GM21528 (cell line): ENCODE results near the gene C5orf52.

Source experiments
- ATAC-seq: cut with Tn5 transposase; IDR thresholded peaks from one replicate; pipeline ENCODE4 v1.9.1; 2021; ENCODE audit warnings: mild to moderate bottlenecking, moderate library complexity; ENCODE audit not compliant: unreplicated experiment, low FRiP score

Gene C5orf52

GRCh38 chr5:157670662-157671591 is at the start of gene C5orf52:
Gene C5orf52, plus strand, starts transcription at chr5:157671533. Its CDS starts 82 bp downstream, at chr5:157671615.
- ATAC-seq = peak; percentile 44

GRCh38 chr5:157624144-157624543 is 47.2 kb upstream of the C5orf52 start:
- ATAC-seq = no peak

- ATAC-seq = no peak
These were observed 44.5 kb upstream of the C5orf52 start for GRCh38 chr5:157626831-157627230.

- no peak for ATAC-seq
These were observed 41.0 kb upstream of the C5orf52 start for GRCh38 chr5:157630341-157630740.

DNA sequence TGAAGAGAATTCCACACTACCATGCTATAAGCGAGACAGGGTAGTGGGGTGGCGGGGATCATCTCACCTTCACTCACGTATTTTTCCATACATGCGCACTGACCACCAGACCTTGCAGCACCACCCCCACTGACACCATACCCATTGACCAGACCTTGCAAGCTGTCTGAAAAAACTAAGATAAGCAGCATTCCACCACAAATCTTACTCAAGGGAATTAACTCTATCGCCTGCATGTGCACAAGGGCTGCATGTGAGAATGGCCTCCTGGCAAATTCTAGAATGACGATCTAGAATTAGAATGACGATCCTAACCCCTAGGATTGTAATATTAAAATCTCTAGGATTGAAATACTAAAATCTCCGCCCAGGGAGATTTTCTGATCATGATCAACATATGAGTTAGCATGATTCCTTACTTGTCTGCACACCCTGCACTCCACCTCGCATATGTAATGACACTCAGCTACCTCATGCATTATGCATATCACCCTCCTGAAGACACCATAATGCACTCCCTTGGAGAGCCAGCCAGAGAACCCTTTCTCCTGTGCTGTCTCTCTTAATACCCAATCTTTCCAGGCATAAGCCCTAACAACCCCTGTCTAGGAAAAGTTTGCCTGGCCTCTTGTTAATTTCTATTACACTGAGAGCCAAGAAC is 30.8 kb upstream of the C5orf52 start:
- ATAC-seq = no peak

DNA sequence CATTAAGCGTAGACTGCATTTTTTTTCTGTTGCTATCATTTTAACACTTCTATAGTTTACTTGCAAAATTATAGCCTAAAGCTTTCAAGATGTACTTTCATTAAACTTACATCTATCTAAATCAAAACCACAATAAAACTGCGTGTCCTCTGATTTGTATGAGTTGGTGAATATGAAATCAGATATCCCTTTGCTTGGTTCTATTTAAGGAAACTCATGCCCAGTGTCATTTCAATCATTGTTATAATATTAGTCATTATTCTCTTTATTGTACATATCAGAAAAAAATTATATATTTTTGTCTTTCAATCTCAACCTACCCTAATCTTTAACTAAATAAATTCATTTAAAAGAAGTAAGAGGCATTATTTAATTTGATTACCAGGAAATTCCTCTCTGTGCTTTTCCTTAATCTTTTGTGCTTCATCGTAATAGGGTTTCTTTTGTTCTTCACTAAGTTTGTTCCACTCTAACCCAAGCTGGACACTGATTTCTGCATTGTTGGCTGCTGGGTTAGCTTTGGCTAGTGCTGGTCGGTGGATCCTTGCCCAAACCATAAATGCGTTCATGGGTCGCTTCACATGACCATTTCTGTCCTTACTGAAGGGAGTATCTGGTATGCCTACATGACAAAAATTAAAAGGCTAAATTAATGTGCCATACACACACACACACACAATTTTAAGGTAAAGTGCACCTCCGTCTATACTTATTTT is 22.9 kb upstream of the C5orf52 start:
- ATAC-seq = no peak

- ATAC-seq = no peak
These were observed 22.2 kb upstream of the C5orf52 start for GRCh38 chr5:157649101-157649500.

GRCh38 chr5:157650991-157651611 is 20.2 kb upstream of the C5orf52 start:
- ATAC-seq = no peak

DNA sequence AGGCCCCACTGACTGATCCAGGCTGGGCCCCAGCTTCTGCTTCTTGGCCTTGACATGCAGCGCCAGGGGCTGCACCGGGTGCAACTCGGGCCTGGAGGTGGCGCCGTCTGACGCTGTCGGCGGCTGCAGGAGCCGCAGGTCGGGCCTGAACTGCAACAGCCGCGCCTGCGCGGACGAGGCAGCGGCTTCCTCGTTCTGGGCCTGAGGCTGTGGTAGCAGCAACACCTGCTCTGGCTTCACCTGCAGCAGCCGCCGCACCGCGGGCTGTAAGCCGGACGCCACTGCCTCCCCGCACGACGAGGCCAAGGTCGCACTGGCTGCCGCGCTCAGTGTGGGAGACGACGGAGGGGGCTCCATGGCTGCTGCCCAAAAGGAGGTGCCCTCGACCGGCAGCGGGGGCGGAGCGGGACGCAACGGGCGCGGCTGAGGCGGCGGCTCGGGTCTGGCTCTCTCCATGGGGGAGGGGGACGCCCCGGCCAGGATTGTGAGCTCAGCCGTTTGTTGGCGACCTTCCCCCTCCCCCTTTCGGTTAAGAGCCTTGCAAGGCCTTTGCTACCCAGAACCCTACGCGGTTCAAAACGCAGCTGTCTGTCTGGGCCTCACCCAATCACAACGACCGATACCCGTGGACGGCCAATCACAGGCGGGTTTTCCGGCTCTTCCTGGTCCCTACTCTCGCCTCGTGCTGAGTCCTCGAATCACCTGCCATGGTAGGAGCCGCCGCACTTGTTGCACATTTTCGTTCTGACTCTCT is 19.5 kb upstream of the C5orf52 start:
- ATAC-seq = no peak

- no peak for ATAC-seq
These were observed 19.0 kb upstream of the C5orf52 start, which contains the start of gene SOX30 for GRCh38 chr5:157652377-157652692. Gene SOX30, minus strand, starts transcription at chr5:157652438. Its CDS starts 360 bp downstream, at chr5:157652078.

DNA sequence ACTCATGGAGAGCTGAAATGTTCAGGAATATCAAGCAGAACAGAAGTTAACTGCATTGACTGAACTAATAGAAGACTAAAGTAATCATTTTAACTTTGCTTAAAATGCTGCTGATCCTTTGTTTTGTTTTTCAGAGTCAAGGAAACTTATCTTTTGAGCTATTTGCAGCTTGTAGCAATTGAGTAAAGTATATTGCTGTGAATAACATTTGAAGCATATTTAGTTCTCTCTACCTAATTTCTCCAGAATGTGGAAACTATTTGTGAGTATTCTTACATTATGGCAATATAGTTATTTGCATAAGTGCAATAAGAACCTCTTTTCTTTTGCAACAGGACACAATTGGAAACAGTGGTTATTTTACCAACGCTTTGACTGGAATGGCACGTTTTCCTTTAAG is 13.8 kb upstream of the C5orf52 start:
- no peak for ATAC-seq

DNA sequence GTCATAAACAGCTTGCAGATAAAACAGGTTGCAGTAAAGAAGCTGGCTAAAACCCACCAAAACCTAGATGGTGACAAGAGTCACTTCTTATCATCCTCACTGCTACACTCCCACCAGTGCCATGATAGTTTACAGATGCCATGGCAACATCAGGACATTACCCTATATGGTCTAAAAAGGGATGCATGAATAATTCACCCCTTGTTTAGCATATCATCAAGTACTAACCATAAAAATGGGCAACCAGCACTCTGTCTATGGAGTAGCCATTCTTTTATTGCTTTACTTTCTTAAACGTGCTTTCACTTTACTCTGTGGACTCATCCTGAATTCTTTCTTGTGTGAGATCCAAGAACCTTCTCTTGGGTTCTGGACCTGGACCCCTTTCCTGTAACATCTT is 12.4 kb upstream of the C5orf52 start:
- ATAC-seq = no peak

- ATAC-seq = no peak
These were observed 11.3 kb upstream of the C5orf52 start for GRCh38 chr5:157659868-157660660.

- no peak for ATAC-seq
These were observed 5.8 kb upstream of the C5orf52 start for GRCh38 chr5:157665467-157666070.

- ATAC-seq = no peak
These were observed 3.0 kb upstream of the C5orf52 start for GRCh38 chr5:157668356-157668755.

DNA sequence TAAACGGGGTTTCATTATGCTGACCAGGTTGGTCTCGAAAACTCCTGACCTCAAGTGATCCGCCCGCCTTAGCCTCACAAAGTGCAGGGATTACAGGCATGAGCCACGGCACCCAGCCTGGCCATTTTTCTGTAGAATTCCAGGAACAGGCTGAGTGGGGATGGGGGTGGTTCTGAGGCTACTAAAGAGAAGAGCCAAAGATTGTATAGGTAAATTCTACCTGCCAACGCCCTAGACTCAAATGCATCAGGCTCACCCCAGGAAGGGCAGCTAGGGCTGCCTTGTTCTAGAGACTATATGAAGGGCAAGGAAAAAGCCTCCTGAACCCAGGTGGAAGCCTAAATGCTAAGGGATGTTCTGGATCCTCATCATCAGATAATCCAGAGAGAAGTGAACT is 1.6 kb upstream of the C5orf52 start:
- ATAC-seq = no peak

- no peak for ATAC-seq
These were observed 428 bp downstream of the C5orf52 start for GRCh38 chr5:157671592-157672330.

- no peak for ATAC-seq
These were observed 1.6 kb downstream of the C5orf52 start for GRCh38 chr5:157672976-157673375.
